Neural cell (in vitro differentiated cells): ENCODE measurements around the gene SHQ1.

Source experiments
- SMC3 ChIP-seq: fragments of 450-650 bp; conservative IDR thresholded peaks from 2 replicates; pipeline ENCODE4 v1.6.1; 2014; ENCODE audit warnings: antibody characterized with exemption, mild to moderate bottlenecking, moderate library complexity; ENCODE audit not compliant: poor library complexity
- TF ChIP-seq, protein P1 (sequence below): fragments of 450-650 bp; IDR thresholded peaks from 2 replicates; pipeline ENCODE4 v1.5.1; 2014; ENCODE audit warnings: antibody characterized with exemption, mild to moderate bottlenecking, moderate library complexity; ENCODE audit not compliant: poor library complexity, severe bottlenecking

DNA sequence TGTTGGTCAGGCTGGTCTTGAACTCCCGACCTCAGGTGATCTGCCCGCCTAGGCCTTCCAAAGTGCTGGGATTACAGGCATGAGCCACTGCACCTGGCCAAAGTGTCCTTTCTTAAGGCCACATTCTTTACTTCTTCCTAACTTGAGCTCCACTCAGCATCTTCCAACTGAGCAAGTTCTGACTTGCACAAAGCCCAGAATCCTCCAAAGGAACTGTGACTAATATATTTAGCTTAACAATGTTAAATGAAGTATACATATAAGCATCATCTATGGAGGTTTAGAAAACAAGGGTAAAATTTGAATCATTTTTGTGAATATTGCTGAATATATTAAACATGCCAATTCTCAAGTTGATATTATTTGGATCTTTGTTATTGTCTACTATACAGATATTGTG, 93.7 kb downstream of the SHQ1 start:
- TF ChIP-seq SMC3: no peak
- TF ChIP-seq, protein P1, sequence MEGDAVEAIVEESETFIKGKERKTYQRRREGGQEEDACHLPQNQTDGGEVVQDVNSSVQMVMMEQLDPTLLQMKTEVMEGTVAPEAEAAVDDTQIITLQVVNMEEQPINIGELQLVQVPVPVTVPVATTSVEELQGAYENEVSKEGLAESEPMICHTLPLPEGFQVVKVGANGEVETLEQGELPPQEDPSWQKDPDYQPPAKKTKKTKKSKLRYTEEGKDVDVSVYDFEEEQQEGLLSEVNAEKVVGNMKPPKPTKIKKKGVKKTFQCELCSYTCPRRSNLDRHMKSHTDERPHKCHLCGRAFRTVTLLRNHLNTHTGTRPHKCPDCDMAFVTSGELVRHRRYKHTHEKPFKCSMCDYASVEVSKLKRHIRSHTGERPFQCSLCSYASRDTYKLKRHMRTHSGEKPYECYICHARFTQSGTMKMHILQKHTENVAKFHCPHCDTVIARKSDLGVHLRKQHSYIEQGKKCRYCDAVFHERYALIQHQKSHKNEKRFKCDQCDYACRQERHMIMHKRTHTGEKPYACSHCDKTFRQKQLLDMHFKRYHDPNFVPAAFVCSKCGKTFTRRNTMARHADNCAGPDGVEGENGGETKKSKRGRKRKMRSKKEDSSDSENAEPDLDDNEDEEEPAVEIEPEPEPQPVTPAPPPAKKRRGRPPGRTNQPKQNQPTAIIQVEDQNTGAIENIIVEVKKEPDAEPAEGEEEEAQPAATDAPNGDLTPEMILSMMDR: no peak
